NCI-H69 (cell line): Measurements from ENCODE around the gene CEMIP2.

Experiments used
- DNase-seq: peaks from one replicate; lab custom pipeline; 2025; lab: John Stamatoyannopoulos, UW

The CEMIP2 gene

GRCh38 chr9:71774920-71775319 is 6.6 kb upstream of the CEMIP2 start:
- peak; percentile 89 for DNase-seq

GRCh38 chr9:71772726-71773125 is 4.4 kb upstream of the CEMIP2 start:
- no peak for DNase-seq

GRCh38 chr9:71770170-71770569 is 1.9 kb upstream of the CEMIP2 start:
- no peak for DNase-seq

- peak; percentile 87 for DNase-seq
Measured at GRCh38 chr9:71769175-71770161, 1.2 kb upstream of the CEMIP2 start.

- DNase-seq = peak; percentile 55
Measured at GRCh38 chr9:71767776-71768321, 464 bp downstream of the CEMIP2 start.

- peak; percentile 43 for DNase-seq
Measured at GRCh38 chr9:71767163-71767775, 1.0 kb downstream of the CEMIP2 start.

- no peak for DNase-seq
Measured at GRCh38 chr9:71766663-71767062, 1.6 kb downstream of the CEMIP2 start.

GRCh38 chr9:71765693-71766092 is 2.6 kb downstream of the CEMIP2 start:
- no peak for DNase-seq

- DNase-seq = no peak
Measured at GRCh38 chr9:71764891-71765290, 3.4 kb downstream of the CEMIP2 start.

- no peak for DNase-seq
Measured at GRCh38 chr9:71764463-71764862, 3.9 kb downstream of the CEMIP2 start.

- DNase-seq = no peak
Measured at GRCh38 chr9:71763832-71764231, 4.5 kb downstream of the CEMIP2 start.

- DNase-seq = no peak
Measured at GRCh38 chr9:71762900-71763653, 5.2 kb downstream of the CEMIP2 start.

- DNase-seq = no peak
Measured at GRCh38 chr9:71761938-71762353, 6.4 kb downstream of the CEMIP2 start.

GRCh38 chr9:71760901-71761300 is 7.4 kb downstream of the CEMIP2 start:
- peak; percentile 54 for DNase-seq

- DNase-seq = peak; percentile 91
Measured at GRCh38 chr9:71758785-71759184, 9.5 kb downstream of the CEMIP2 start.

- DNase-seq = peak; percentile 42
Measured at GRCh38 chr9:71758277-71758676, 10.0 kb downstream of the CEMIP2 start.

- DNase-seq = no peak
Measured at GRCh38 chr9:71756753-71757152, 11.6 kb downstream of the CEMIP2 start.

- DNase-seq = no peak
Measured at GRCh38 chr9:71755869-71756268, 12.4 kb downstream of the CEMIP2 start.

GRCh38 chr9:71755230-71755629 is 13.1 kb downstream of the CEMIP2 start:
- no peak for DNase-seq

- DNase-seq = no peak
Measured at GRCh38 chr9:71754151-71754550, 14.2 kb downstream of the CEMIP2 start.

- peak; percentile 45 for DNase-seq
Measured at GRCh38 chr9:71752928-71753327, 15.4 kb downstream of the CEMIP2 start.

- no peak for DNase-seq
Measured at GRCh38 chr9:71752352-71752751, 16.0 kb downstream of the CEMIP2 start.
